K562 (cell line): ENCODE measurements around the gene AQP6. TPM values are rescaled to one million over a fixed set of nuclear protein-coding genes. Genes with fewer than 3 reads are reported as not detected.

Source experiments
- ASH1L ChIP-seq: fragments of 450-650 bp; IDR thresholded peaks from 2 replicates; pipeline ENCODE4 v1.6.1; 2018; ENCODE audit warnings: borderline replicate concordance, mild to moderate bottlenecking, low read depth; ENCODE audit not compliant: partially characterized antibody
- BCL6 ChIP-seq: fragments of 250-450 bp; sonication (Bioruptor Pico); IDR thresholded peaks from 2 replicates; pipeline ENCODE4 v1.4.0; 2020
- CSDE1 ChIP-seq, 2 experiments: fragments of 450-650 bp; IDR thresholded peaks; 2 replicates each; pipeline ENCODE4 v1.6.1; 2016; ENCODE audit warnings: mild to moderate bottlenecking in 1 of 2
- ELF1 ChIP-seq: fragments of 200-800 bp; sonication (Bioruptor generic); IDR thresholded peaks from 2 replicates; pipeline ENCODE4 v1.6.1; 2016; ENCODE audit warnings: missing genetic modification characterization, missing compliant biosample characterization
- ESRRA ChIP-seq: fragments of 450-650 bp; IDR thresholded peaks from 2 replicates; pipeline ENCODE4 v1.6.1; 2014; ENCODE audit warnings: low read depth, mild to moderate bottlenecking, moderate library complexity, borderline replicate concordance
- FOXP1 ChIP-seq: sonication (generic); formaldehyde crosslinking; IDR thresholded peaks from 2 replicates; pipeline ENCODE4 v1.8.0; 2022; ENCODE audit warnings: mild to moderate bottlenecking, missing genetic modification reagents
- HSF4 ChIP-seq: fragments of 250-450 bp; sonication (Bioruptor Pico); IDR thresholded peaks from 2 replicates; pipeline ENCODE4 v2.1.2; 2022; ENCODE audit warnings: mild to moderate bottlenecking, moderate library complexity, borderline replicate concordance
- ILK ChIP-seq: fragments of 450-650 bp; IDR thresholded peaks from 2 replicates; pipeline ENCODE4 v1.6.1; 2016; ENCODE audit warnings: missing genetic modification characterization, low read depth, mild to moderate bottlenecking, missing compliant biosample characterization, moderate library complexity, borderline replicate concordance
- MTA3 ChIP-seq: fragments of 450-650 bp; formaldehyde crosslinking; IDR thresholded peaks from 2 replicates; pipeline ENCODE4 v1.6.1; 2017; ENCODE audit warnings: mild to moderate bottlenecking, borderline replicate concordance
- NFXL1 ChIP-seq: fragments of 450-650 bp; formaldehyde crosslinking; IDR thresholded peaks from 2 replicates; pipeline ENCODE4 v1.4.0; 2021; ENCODE audit warnings: mild to moderate bottlenecking
- NR3C1 ChIP-seq: sonication (generic); formaldehyde crosslinking; IDR thresholded peaks from 2 replicates; pipeline ENCODE4 v1.8.1; 2022; ENCODE audit warnings: missing genetic modification reagents
- PHF21A ChIP-seq: fragments of 450-650 bp; IDR thresholded peaks from 2 replicates; pipeline ENCODE4 v1.6.1; 2017; ENCODE audit warnings: low read depth, borderline replicate concordance
- PML ChIP-seq: IDR thresholded peaks from 2 replicates; pipeline ENCODE4 v1.6.1; 2012; ENCODE audit warnings: low read length, inconsistent platforms
- SIRT6 ChIP-seq: IDR thresholded peaks from one replicate; pipeline ENCODE4 v1.6.1; 2012; ENCODE audit warnings: low read depth, mild to moderate bottlenecking, control low read depth, inconsistent platforms, low read length, moderate library complexity
- TEAD1 ChIP-seq, 2 experiments: fragments of 450-650 bp in 1 of 2; sonication (generic) in 1 of 2; formaldehyde crosslinking; IDR thresholded peaks; 2 replicates each; pipeline versions ENCODE4 v1.4.0 to v1.8.0; 2020 to 2022; ENCODE audit warnings: mild to moderate bottlenecking in 2 of 2, missing genetic modification reagents in 1 of 2
- XRCC4 ChIP-seq: IDR thresholded peaks from one replicate; pipeline ENCODE4 v1.6.1; 2011; ENCODE audit not compliant: insufficient read depth, insufficient read length; ENCODE audit errors: extremely low read depth
- ZFP1 ChIP-seq: fragments of 450-650 bp; formaldehyde crosslinking; IDR thresholded peaks from 2 replicates; pipeline ENCODE4 v1.4.0; 2020; ENCODE audit warnings: mild to moderate bottlenecking, mixed read lengths
- ZNF24 ChIP-seq: fragments of 450-650 bp; IDR thresholded peaks from 2 replicates; pipeline ENCODE4 v1.6.1; 2016
- ZNF354B ChIP-seq: fragments of 250-450 bp; sonication (Bioruptor Pico); IDR thresholded peaks from 2 replicates; pipeline ENCODE4 v1.4.0; 2020
- ZNF507 ChIP-seq: conservative IDR thresholded peaks from 2 replicates; pipeline ENCODE4 v1.6.1; 2017; ENCODE audit warnings: missing genetic modification characterization, missing compliant biosample characterization
- ZNF511 ChIP-seq: sonication (generic); formaldehyde crosslinking; IDR thresholded peaks from 2 replicates; pipeline ENCODE4 v1.8.0; 2022; ENCODE audit warnings: mild to moderate bottlenecking, missing genetic modification reagents
- ZNF778 ChIP-seq: fragments of 450-650 bp; formaldehyde crosslinking; IDR thresholded peaks from 2 replicates; pipeline ENCODE4 v1.4.0; 2020; ENCODE audit warnings: mild to moderate bottlenecking, moderate library complexity
- polyA plus RNA-seq, 8 experiments: library from polyadenylated mRNA; depleted of rRNA in 4 of 8; stranded (reverse) in 5 of 8; unstranded in 3 of 8; fragments of >200 nt; fragmentation: Nextera tagmentation in 2 of 8; fragmentation: Illumina TruSeq in 1 of 8; extraction: Ambion mirVana in 2 of 8; extraction: Trizol in 1 of 8; gene quantifications; 2 replicates each; pipeline versions ENCODE4 v1.2.1 to v1.2.3, GENCODE V29; 2011 to 2014; ENCODE audit warnings: inconsistent platforms in 1 of 8, missing spikeins in 1 of 8
- total RNA-seq, 7 experiments: library from RNA; depleted of rRNA in 6 of 7; stranded (reverse); fragments of >200 nt in 6 of 7; fragmentation: Illumina TruSeq in 2 of 7; extraction: Trizol in 2 of 7; gene quantifications; 2 replicates each; pipeline versions ENCODE4 v1.2.1 to v1.2.3, GENCODE V29; 2011 to 2021; ENCODE audit warnings: low replicate concordance in 1 of 7
- TF ChIP-seq, protein P1 (sequence below): sonication (generic); IDR thresholded peaks from 2 replicates; pipeline ENCODE4 v1.6.1; 2016
- TF ChIP-seq, protein P2 (sequence below), 2 experiments: fragments of 250-450 bp in 1 of 2; fragments of 450-650 bp in 1 of 2; sonication (Bioruptor Pico) in 1 of 2; IDR thresholded peaks; 2 replicates each; pipeline versions ENCODE4 v1.6.1 to v1.8.0; 2016 to 2021; ENCODE audit warnings: mild to moderate bottlenecking in 2 of 2, moderate library complexity in 2 of 2, missing compliant biosample characterization in 1 of 2, missing genetic modification characterization in 1 of 2
- TF ChIP-seq, protein P3 (sequence below): fragments of 250-450 bp; sonication (Bioruptor Pico); IDR thresholded peaks from 2 replicates; pipeline ENCODE4 v1.4.0; 2020; ENCODE audit warnings: mild to moderate bottlenecking, moderate library complexity, borderline replicate concordance

The AQP6 gene
- total and polyA plus RNA-seq, 9 of the 15 experiments (the other 6 are each of a cell fraction or from before 2014, with no cell fraction given): 0.05 to 0.12 TPM; not detected in 7

GRCh38 chr12:50025187-50026059 is 52.7 kb downstream of the AQP6 start, which contains the start of gene RACGAP1 (continued):
- TF ChIP-seq ELF1: peak; percentile 98
- TF ChIP-seq ILK (tag): no peak
- no peak for TF ChIP-seq ZNF354B
- TF ChIP-seq, protein P1, sequence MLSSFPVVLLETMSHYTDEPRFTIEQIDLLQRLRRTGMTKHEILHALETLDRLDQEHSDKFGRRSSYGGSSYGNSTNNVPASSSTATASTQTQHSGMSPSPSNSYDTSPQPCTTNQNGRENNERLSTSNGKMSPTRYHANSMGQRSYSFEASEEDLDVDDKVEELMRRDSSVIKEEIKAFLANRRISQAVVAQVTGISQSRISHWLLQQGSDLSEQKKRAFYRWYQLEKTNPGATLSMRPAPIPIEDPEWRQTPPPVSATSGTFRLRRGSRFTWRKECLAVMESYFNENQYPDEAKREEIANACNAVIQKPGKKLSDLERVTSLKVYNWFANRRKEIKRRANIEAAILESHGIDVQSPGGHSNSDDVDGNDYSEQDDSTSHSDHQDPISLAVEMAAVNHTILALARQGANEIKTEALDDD: no peak
- peak; percentile 38; the same call in 1 of the 2 replicates for TF ChIP-seq MTA3
- TF ChIP-seq ZNF511 (CRISPR knock-in tag): no peak
- TF ChIP-seq ASH1L: peak; percentile 78
- TF ChIP-seq SIRT6: no peak
- TF ChIP-seq NFXL1: no peak
- TF ChIP-seq ZNF778 (CRISPR knock-in tag): no peak
- TF ChIP-seq, protein P2, sequence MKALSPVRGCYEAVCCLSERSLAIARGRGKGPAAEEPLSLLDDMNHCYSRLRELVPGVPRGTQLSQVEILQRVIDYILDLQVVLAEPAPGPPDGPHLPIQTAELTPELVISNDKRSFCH (CRISPR knock-in tag; IDR thresholded peaks at IDR 0.05): no peak
- TF ChIP-seq, protein P2 (tag; IDR thresholded peaks at IDR 0.05): no peak
- TF ChIP-seq ESRRA: peak; percentile 59; the same call in 1 of the 2 replicates
- TF ChIP-seq FOXP1 (CRISPR knock-in tag): peak; percentile 59; the same call in 1 of the 2 replicates
- TF ChIP-seq BCL6 (CRISPR knock-in tag): no peak
- TF ChIP-seq ZNF507: no peak
- TF ChIP-seq PHF21A: no peak
- TF ChIP-seq ZNF24: no peak
- TF ChIP-seq XRCC4: no peak
- TF ChIP-seq HSF4 (CRISPR knock-in tag): no peak
- TF ChIP-seq CSDE1 (IDR thresholded peaks at IDR 0.05): peak in 1 of 2 experiments; percentile 59; a peak in 2 of 4 replicates
- TF ChIP-seq PML: peak; percentile 48; the same call in 1 of the 2 replicates
- TF ChIP-seq, protein P3, sequence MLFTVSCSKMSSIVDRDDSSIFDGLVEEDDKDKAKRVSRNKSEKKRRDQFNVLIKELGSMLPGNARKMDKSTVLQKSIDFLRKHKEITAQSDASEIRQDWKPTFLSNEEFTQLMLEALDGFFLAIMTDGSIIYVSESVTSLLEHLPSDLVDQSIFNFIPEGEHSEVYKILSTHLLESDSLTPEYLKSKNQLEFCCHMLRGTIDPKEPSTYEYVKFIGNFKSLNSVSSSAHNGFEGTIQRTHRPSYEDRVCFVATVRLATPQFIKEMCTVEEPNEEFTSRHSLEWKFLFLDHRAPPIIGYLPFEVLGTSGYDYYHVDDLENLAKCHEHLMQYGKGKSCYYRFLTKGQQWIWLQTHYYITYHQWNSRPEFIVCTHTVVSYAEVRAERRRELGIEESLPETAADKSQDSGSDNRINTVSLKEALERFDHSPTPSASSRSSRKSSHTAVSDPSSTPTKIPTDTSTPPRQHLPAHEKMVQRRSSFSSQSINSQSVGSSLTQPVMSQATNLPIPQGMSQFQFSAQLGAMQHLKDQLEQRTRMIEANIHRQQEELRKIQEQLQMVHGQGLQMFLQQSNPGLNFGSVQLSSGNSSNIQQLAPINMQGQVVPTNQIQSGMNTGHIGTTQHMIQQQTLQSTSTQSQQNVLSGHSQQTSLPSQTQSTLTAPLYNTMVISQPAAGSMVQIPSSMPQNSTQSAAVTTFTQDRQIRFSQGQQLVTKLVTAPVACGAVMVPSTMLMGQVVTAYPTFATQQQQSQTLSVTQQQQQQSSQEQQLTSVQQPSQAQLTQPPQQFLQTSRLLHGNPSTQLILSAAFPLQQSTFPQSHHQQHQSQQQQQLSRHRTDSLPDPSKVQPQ (CRISPR knock-in tag): no peak
- no peak for TF ChIP-seq NR3C1
- TF ChIP-seq TEAD1 (CRISPR knock-in tag; IDR thresholded peaks at IDR 0.05): 0 out of 4 replicates have a peak, but pooled peaks have one; percentile 17 to 72
- no peak for TF ChIP-seq ZFP1
